Measurements from ENCODE around the gene CRYBG1.

CRYBG1 gene

DNA sequence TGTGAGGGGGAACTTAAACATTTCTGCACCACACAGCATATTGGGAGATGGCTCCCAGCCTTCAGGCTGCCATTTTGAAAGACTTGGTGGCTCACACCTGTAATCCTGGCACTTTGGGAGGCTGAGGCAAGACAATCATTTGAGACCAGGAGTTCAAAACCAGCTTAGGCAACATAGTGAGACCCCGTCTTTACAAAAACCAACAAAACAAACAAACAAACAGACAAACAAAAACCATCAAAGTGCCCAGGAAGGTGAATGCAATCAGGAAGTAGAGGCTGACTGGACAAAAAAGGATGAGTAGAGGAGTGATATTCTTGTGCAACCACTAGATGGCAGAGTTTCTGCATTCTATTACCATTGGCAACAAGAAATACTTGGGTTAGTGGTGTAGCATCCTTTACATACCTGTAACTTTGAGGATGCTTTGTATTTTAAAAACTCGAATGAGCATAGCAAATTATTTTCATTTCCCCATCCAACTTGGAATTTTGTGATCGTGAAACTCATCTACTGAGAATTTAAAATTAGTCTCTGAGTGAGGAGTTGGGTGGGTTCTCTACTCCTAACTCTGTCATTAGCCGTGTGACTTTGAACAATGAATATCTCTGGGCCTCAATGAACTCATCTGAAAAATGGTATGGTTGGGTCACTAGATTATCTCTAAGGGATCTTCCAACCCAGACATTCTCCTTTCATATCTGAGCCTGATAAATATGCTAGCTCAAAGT is 84.4 kb downstream of the CRYBG1 start:
- Histone ChIP-seq H3K27ac (ENCODE audit: low read length) (no peak overlapping the region), H3K4me2 (ENCODE audit: low read depth, low read length) (no peak overlapping the region), H2AFZ (ENCODE audit: low read length) (peak overlapping the region; percentile 35; the same call in 1 of the 2 replicates), H3K9me2 (replicated peaks; ENCODE audit: insufficient read depth, low read length) (no peaks in the 10 kb centered on the region), H3F3A (ENCODE audit: insufficient read depth, low read length) (no peaks in the 10 kb centered on the region), H3K27me3 (replicated peaks; ENCODE audit: insufficient read depth, low read length) (no peaks in the 10 kb centered on the region), H3K4me3 (ENCODE audit: low read length) (no peak overlapping the region), H4K20me1 (ENCODE audit: insufficient read depth, low read length) (no peaks in the 10 kb centered on the region), H3K4me1 (ENCODE audit: low read length) (no peaks in the 10 kb centered on the region), H3K9ac (ENCODE audit: low read length) (no peak overlapping the region), H3K79me2 (ENCODE audit: low read length) (no peaks in the 10 kb centered on the region), H3K9me3 (replicated peaks; ENCODE audit: insufficient read depth, low read length) (no peaks in the 10 kb centered on the region), H3K36me3 (replicated peaks; ENCODE audit: insufficient read depth, low read length) (no peaks in the 10 kb centered on the region)
- TF ChIP-seq EZH2 (optimal IDR thresholded peaks at IDR 0.05; ENCODE audit: low read depth, low read length) = no peak
- TF ChIP-seq CTCF (IDR thresholded peaks at IDR 0.05; ENCODE audit: low read length) = peak; percentile 73
- TF ChIP-seq EZH2phosphoT487 (IDR thresholded peaks at IDR 0.05; ENCODE audit: low read length) = no peak
- DNase-seq = peak; percentile 74

- Histone ChIP-seq H3K4me1 (ENCODE audit: low read length) (no peaks in the 10 kb centered on the region), H3F3A (ENCODE audit: insufficient read depth, low read length) (no peaks in the 10 kb centered on the region), H3K27me3 (replicated peaks; ENCODE audit: insufficient read depth, low read length) (no peaks in the 10 kb centered on the region), H3K36me3 (replicated peaks; ENCODE audit: insufficient read depth, low read length) (no peaks in the 10 kb centered on the region), H3K27ac (ENCODE audit: low read length) (no peak overlapping the region), H3K9ac (ENCODE audit: low read length) (no peak overlapping the region), H3K4me2 (ENCODE audit: low read depth, low read length) (no peak overlapping the region), H4K20me1 (ENCODE audit: insufficient read depth, low read length) (no peaks in the 10 kb centered on the region), H2AFZ (ENCODE audit: low read length) (no peak overlapping the region), H3K4me3 (ENCODE audit: low read length) (no peak overlapping the region), H3K9me2 (replicated peaks; ENCODE audit: insufficient read depth, low read length) (no peaks in the 10 kb centered on the region), H3K79me2 (ENCODE audit: low read length) (no peaks in the 10 kb centered on the region), H3K9me3 (replicated peaks; ENCODE audit: insufficient read depth, low read length) (no peaks in the 10 kb centered on the region)
- DNase-seq = no peak
- TF ChIP-seq EZH2 (optimal IDR thresholded peaks at IDR 0.05; ENCODE audit: low read depth, low read length) = no peak
Observed at GRCh38 chr6:106445508-106445878, 85.0 kb downstream of the CRYBG1 start.

DNA sequence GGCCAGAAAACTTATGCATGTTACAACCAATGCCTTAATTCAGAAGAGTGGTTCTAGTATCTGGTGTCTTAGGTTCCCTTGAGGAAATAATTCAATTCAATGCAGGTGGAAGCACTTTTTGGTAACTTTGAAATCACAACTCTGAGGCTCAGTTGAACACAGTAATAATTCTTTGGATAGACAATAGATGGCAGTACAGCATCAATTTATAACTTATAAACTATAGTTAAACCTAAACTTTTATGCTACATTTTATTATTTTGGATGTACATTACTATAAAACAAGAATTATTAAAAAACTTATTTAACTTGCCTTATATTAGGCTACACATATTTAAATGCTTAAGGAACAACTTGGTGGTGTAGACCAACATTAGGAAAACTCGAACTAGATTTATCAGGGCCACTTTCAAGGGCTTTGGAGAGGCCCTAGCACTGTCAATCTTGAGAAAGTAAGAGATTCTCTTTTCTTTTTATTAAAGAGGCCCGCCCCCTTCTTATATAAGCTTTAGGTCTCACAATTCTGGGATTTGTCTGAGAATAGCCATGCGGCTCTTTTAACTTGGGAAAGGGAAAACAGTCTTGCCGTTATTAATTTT is 85.9 kb downstream of the CRYBG1 start:
- Histone ChIP-seq H3K36me3 (replicated peaks; ENCODE audit: insufficient read depth, low read length) (no peaks in the 10 kb centered on the region), H3F3A (ENCODE audit: insufficient read depth, low read length) (no peaks in the 10 kb centered on the region), H3K9me2 (replicated peaks; ENCODE audit: insufficient read depth, low read length) (no peaks in the 10 kb centered on the region), H4K20me1 (ENCODE audit: insufficient read depth, low read length) (no peaks in the 10 kb centered on the region), H3K4me3 (ENCODE audit: low read length) (no peak overlapping the region), H3K9ac (ENCODE audit: low read length) (no peak overlapping the region), H3K79me2 (ENCODE audit: low read length) (no peaks in the 10 kb centered on the region), H3K4me1 (ENCODE audit: low read length) (no peaks in the 10 kb centered on the region), H3K27me3 (replicated peaks; ENCODE audit: insufficient read depth, low read length) (no peaks in the 10 kb centered on the region), H3K4me2 (ENCODE audit: low read depth, low read length) (no peak overlapping the region), H3K27ac (ENCODE audit: low read length) (no peak overlapping the region), H3K9me3 (replicated peaks; ENCODE audit: insufficient read depth, low read length) (no peaks in the 10 kb centered on the region), H2AFZ (ENCODE audit: low read length) (no peak overlapping the region)
- TF ChIP-seq EZH2 (optimal IDR thresholded peaks at IDR 0.05; ENCODE audit: low read depth, low read length) = no peak
- peak; percentile 41 for TF ChIP-seq CTCF (IDR thresholded peaks at IDR 0.05; ENCODE audit: low read length)
- DNase-seq = peak; percentile 15

DNA sequence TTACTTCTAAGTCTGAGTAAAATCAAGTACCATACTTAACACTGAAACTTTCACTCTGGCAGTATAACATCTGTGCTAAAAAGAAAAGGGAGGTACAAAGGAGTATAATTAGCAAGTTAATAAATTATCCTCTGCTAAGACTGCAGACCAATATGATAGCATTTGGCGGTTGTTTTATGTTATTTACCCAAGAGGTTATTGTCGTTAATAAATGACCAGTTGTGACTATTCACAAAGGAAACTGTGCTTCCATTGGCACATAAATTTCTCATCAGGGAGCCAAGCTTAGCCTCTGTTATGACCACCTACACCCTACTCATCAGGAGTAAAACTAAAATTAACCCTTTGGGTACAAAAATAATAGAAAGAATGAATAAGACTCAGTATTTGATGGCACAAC is 86.5 kb downstream of the CRYBG1 start:
- H3K36me3 ChIP-seq (replicated peaks; ENCODE audit: insufficient read depth, low read length) = no peaks in the 10 kb centered on the region
- DNase-seq = no peak
- no peak overlapping the region for H2AFZ ChIP-seq (ENCODE audit: low read length)

More for the DNA sequence above, 86.5 kb downstream of the CRYBG1 start:
- H3K4me2 ChIP-seq (ENCODE audit: low read depth, low read length) = no peak overlapping the region
- TF ChIP-seq EZH2 (optimal IDR thresholded peaks at IDR 0.05; ENCODE audit: low read depth, low read length) (no peak), CTCF (IDR thresholded peaks at IDR 0.05; ENCODE audit: low read length) (no peak), EZH2phosphoT487 (IDR thresholded peaks at IDR 0.05; ENCODE audit: low read length) (no peak)
- no peak overlapping the region for H3K9ac ChIP-seq (ENCODE audit: low read length)
- no peaks in the 10 kb centered on the region for H3K9me2 ChIP-seq (replicated peaks; ENCODE audit: insufficient read depth, low read length)
- no peaks in the 10 kb centered on the region for H3F3A ChIP-seq (ENCODE audit: insufficient read depth, low read length)
- H3K4me1 ChIP-seq (ENCODE audit: low read length) = no peaks in the 10 kb centered on the region
- H3K79me2 ChIP-seq (ENCODE audit: low read length) = no peaks in the 10 kb centered on the region
- no peaks in the 10 kb centered on the region for H4K20me1 ChIP-seq (ENCODE audit: insufficient read depth, low read length)
- no peaks in the 10 kb centered on the region for H3K9me3 ChIP-seq (replicated peaks; ENCODE audit: insufficient read depth, low read length)
- H3K27me3 ChIP-seq (replicated peaks; ENCODE audit: insufficient read depth, low read length) = no peaks in the 10 kb centered on the region
- no peak overlapping the region for H3K27ac ChIP-seq (ENCODE audit: low read length)
- H3K4me3 ChIP-seq (ENCODE audit: low read length) = no peak overlapping the region
